HEK293 (cell line): ENCODE data around the gene SLC34A3.
A peak's percentile ranks its signal among the peaks of the same experiment; 100 is the strongest.

Source experiments
- ATF2 ChIP-seq: fragments of 450-650 bp; formaldehyde crosslinking; IDR thresholded peaks from 2 replicates; pipeline ENCODE4 v1.5.1; 2016; ENCODE audit warnings: missing biosample characterization, missing genetic modification characterization, low read depth
- GLI2 ChIP-seq: fragments of 450-650 bp; formaldehyde crosslinking; IDR thresholded peaks from 2 replicates; pipeline ENCODE4; 2017; ENCODE audit warnings: missing biosample characterization, missing genetic modification characterization, low read depth, borderline replicate concordance
- REST ChIP-seq: fragments of 450-650 bp; formaldehyde crosslinking; IDR thresholded peaks from 2 replicates; pipeline ENCODE4 v1.5.1; 2016; ENCODE audit warnings: missing biosample characterization, missing genetic modification characterization
- SCRT2 ChIP-seq: fragments of 450-650 bp; formaldehyde crosslinking; IDR thresholded peaks from 2 replicates; pipeline ENCODE4 v1.5.1; 2016; ENCODE audit warnings: missing biosample characterization, missing genetic modification characterization
- SETDB1 ChIP-seq: IDR thresholded peaks from one replicate; pipeline ENCODE4 v1.6.1; 2017; ENCODE audit warnings: mild to moderate bottlenecking, low read length, moderate library complexity, mixed read lengths; ENCODE audit not compliant: insufficient read length
- SP3 ChIP-seq: fragments of 450-650 bp; formaldehyde crosslinking; IDR thresholded peaks from 2 replicates; pipeline ENCODE4 v1.5.1; 2016; ENCODE audit warnings: missing biosample characterization, missing genetic modification characterization
- ZEB2 ChIP-seq: fragments of 450-650 bp; formaldehyde crosslinking; IDR thresholded peaks from 2 replicates; pipeline ENCODE4 v1.5.1; 2016; ENCODE audit warnings: missing biosample characterization, missing genetic modification characterization
- ZNF112 ChIP-seq: fragments of 450-650 bp; formaldehyde crosslinking; IDR thresholded peaks from 2 replicates; pipeline ENCODE4 v1.5.0; 2017; ENCODE audit warnings: missing biosample characterization, missing genetic modification characterization
- ZNF138 ChIP-seq: fragments of 450-650 bp; formaldehyde crosslinking; IDR thresholded peaks from 2 replicates; pipeline ENCODE4 v1.5.1; 2016; ENCODE audit warnings: missing biosample characterization, missing genetic modification characterization, borderline replicate concordance
- ZNF16 ChIP-seq: fragments of 450-650 bp; formaldehyde crosslinking; IDR thresholded peaks from 2 replicates; pipeline ENCODE4 v1.5.1; 2016; ENCODE audit warnings: low read depth, missing biosample characterization, missing genetic modification characterization
- ZNF175 ChIP-seq: fragments of 450-650 bp; formaldehyde crosslinking; IDR thresholded peaks from 2 replicates; pipeline ENCODE4 v1.5.1; 2016; ENCODE audit warnings: missing biosample characterization, missing genetic modification characterization
- ZNF2 ChIP-seq: fragments of 450-650 bp; formaldehyde crosslinking; IDR thresholded peaks from 2 replicates; pipeline ENCODE4 v1.5.1; 2016; ENCODE audit warnings: missing biosample characterization, missing genetic modification characterization
- ZNF214 ChIP-seq: fragments of 450-650 bp; formaldehyde crosslinking; IDR thresholded peaks from 2 replicates; pipeline ENCODE4 v1.5.1; 2017; ENCODE audit warnings: missing biosample characterization, mild to moderate bottlenecking, missing genetic modification characterization, borderline replicate concordance
- ZNF311 ChIP-seq: fragments of 450-650 bp; formaldehyde crosslinking; IDR thresholded peaks from 2 replicates; pipeline ENCODE4 v1.5.1; 2017; ENCODE audit warnings: missing biosample characterization, missing genetic modification characterization, borderline replicate concordance
- ZNF335 ChIP-seq: fragments of 450-650 bp; formaldehyde crosslinking; conservative IDR thresholded peaks from 2 replicates; pipeline ENCODE4 v1.5.1; 2016; ENCODE audit warnings: missing biosample characterization, missing genetic modification characterization
- ZNF354C ChIP-seq: fragments of 450-650 bp; formaldehyde crosslinking; IDR thresholded peaks from 2 replicates; pipeline ENCODE4 v1.5.1; 2016; ENCODE audit warnings: missing biosample characterization, missing genetic modification characterization, low read depth, borderline replicate concordance
- ZNF362 ChIP-seq: fragments of 450-650 bp; formaldehyde crosslinking; IDR thresholded peaks from 2 replicates; pipeline ENCODE4 v1.5.1; 2016; ENCODE audit warnings: missing biosample characterization, missing genetic modification characterization
- ZNF404 ChIP-seq: fragments of 450-650 bp; formaldehyde crosslinking; IDR thresholded peaks from 2 replicates; pipeline ENCODE4 v1.5.1; 2017; ENCODE audit warnings: missing biosample characterization, missing genetic modification characterization
- ZNF473 ChIP-seq: fragments of 450-650 bp; formaldehyde crosslinking; IDR thresholded peaks from 2 replicates; pipeline ENCODE4 v1.5.1; 2017; ENCODE audit warnings: missing biosample characterization, missing genetic modification characterization
- ZNF521 ChIP-seq: fragments of 450-650 bp; formaldehyde crosslinking; IDR thresholded peaks from 2 replicates; pipeline ENCODE4 v1.5.1; 2017; ENCODE audit warnings: missing biosample characterization, mild to moderate bottlenecking, missing genetic modification characterization
- ZNF555 ChIP-seq: fragments of 450-650 bp; formaldehyde crosslinking; conservative IDR thresholded peaks from 2 replicates; pipeline ENCODE4 v1.5.1; 2017; ENCODE audit warnings: missing biosample characterization, mild to moderate bottlenecking, missing genetic modification characterization, inconsistent platforms
- ZNF623 ChIP-seq: fragments of 450-650 bp; formaldehyde crosslinking; IDR thresholded peaks from 2 replicates; pipeline ENCODE4 v1.5.1; 2016; ENCODE audit warnings: missing biosample characterization, missing genetic modification characterization
- ZNF670 ChIP-seq: fragments of 450-650 bp; formaldehyde crosslinking; IDR thresholded peaks from 2 replicates; pipeline ENCODE4 v1.5.1; 2016; ENCODE audit warnings: missing biosample characterization, missing genetic modification characterization, low read depth
- ZNF707 ChIP-seq: fragments of 450-650 bp; formaldehyde crosslinking; IDR thresholded peaks from 2 replicates; pipeline ENCODE4 v1.5.1; 2016; ENCODE audit warnings: missing biosample characterization, missing genetic modification characterization
- ZNF777 ChIP-seq: fragments of 450-650 bp; formaldehyde crosslinking; IDR thresholded peaks from 2 replicates; pipeline ENCODE4 v1.5.1; 2017; ENCODE audit warnings: missing biosample characterization, missing genetic modification characterization, borderline replicate concordance
- ZSCAN5A ChIP-seq: fragments of 450-650 bp; formaldehyde crosslinking; IDR thresholded peaks from 2 replicates; pipeline ENCODE4 v1.5.1; 2016; ENCODE audit warnings: missing biosample characterization, missing genetic modification characterization
- TF ChIP-seq, protein P1 (sequence below): fragments of 450-650 bp; formaldehyde crosslinking; IDR thresholded peaks from 2 replicates; pipeline ENCODE4 v1.5.1; 2016; ENCODE audit warnings: missing biosample characterization, missing genetic modification characterization
- TF ChIP-seq, protein P2 (sequence below): fragments of 450-650 bp; formaldehyde crosslinking; IDR thresholded peaks from 2 replicates; pipeline ENCODE4 v1.5.1; 2016; ENCODE audit warnings: missing biosample characterization, missing genetic modification characterization

SLC34A3 gene

GRCh38 chr9:137240318-137240840 is 9.7 kb downstream of the SLC34A3 start (continued):
- TF ChIP-seq REST (tag by site-specific recombination) (peak; percentile 63; the same call in 1 of the 2 replicates), ZNF777 (peak; percentile 86), ZNF214 (tag by site-specific recombination) (no peak), ATF2 (tag by site-specific recombination) (no peak), ZNF521 (tag by site-specific recombination) (no peak), ZEB2 (tag by site-specific recombination) (peak; percentile 97), SP3 (tag by site-specific recombination) (peak; percentile 57), ZNF335 (tag by site-specific recombination) (peak; percentile 93), ZNF555 (tag by site-specific recombination) (no peak), ZNF16 (tag by site-specific recombination) (no peak), ZNF707 (tag by site-specific recombination) (peak; percentile 40; the same call in 1 of the 2 replicates), ZNF175 (no peak), SCRT2 (tag by site-specific recombination) (0 out of 2 replicates have a peak, but pooled peaks have one; percentile 35), ZNF623 (tag by site-specific recombination) (no peak), ZNF362 (no peak), ZSCAN5A (tag by site-specific recombination) (peak; percentile 99), ZNF138 (no peak), ZNF2 (peak; percentile 87), ZNF112 (no peak), GLI2 (tag by site-specific recombination) (no peak), ZNF311 (tag by site-specific recombination) (no peak), SETDB1 (no peak), ZNF354C (no peak), ZNF473 (tag by site-specific recombination) (no peak), ZNF404 (no peak), ZNF670 (tag by site-specific recombination) (no peak)
- TF ChIP-seq, protein P1, sequence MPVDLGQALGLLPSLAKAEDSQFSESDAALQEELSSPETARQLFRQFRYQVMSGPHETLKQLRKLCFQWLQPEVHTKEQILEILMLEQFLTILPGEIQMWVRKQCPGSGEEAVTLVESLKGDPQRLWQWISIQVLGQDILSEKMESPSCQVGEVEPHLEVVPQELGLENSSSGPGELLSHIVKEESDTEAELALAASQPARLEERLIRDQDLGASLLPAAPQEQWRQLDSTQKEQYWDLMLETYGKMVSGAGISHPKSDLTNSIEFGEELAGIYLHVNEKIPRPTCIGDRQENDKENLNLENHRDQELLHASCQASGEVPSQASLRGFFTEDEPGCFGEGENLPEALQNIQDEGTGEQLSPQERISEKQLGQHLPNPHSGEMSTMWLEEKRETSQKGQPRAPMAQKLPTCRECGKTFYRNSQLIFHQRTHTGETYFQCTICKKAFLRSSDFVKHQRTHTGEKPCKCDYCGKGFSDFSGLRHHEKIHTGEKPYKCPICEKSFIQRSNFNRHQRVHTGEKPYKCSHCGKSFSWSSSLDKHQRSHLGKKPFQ (tag by site-specific recombination) = no peak
- TF ChIP-seq, protein P2, sequence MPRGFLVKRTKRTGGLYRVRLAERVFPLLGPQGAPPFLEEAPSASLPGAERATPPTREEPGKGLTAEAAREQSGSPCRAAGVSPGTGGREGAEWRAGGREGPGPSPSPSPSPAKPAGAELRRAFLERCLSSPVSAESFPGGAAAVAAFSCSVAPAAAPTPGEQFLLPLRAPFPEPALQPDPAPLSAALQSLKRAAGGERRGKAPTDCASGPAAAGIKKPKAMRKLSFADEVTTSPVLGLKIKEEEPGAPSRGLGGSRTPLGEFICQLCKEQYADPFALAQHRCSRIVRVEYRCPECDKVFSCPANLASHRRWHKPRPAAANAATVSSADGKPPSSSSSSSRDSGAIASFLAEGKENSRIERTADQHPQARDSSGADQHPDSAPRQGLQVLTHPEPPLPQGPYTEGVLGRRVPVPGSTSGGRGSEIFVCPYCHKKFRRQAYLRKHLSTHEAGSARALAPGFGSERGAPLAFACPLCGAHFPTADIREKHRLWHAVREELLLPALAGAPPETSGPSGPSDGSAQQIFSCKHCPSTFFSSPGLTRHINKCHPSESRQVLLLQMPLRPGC (tag by site-specific recombination) = peak; percentile 53; the same call in 1 of the 2 replicates
